ENCODE measurements around the gene AGAP1. TPM values are rescaled to one million over a fixed set of nuclear protein-coding genes. Genes with fewer than 3 reads are reported as not detected.

The AGAP1 gene
- total RNA-seq, 1 donor from 2014 or later, result 3.1 TPM

DNA sequence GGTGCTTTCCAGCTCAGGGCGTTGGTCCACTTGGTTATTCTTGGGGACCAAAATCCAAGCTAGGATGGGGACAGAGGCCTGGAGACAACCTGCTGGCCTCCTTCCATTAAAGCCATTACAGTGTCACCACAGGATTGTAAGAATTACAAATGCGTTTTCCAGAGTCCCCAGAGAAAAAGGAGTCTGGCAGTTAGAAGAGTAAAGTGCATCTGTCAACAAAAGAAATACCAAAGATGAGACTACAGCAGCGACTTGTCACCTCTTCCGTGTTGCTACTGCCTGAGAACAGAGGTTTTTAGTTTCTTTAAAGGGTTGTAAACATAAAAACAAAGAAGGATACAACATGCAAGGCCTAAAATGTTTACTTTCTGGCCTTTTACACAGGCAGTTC lies 235.7 kb downstream of the AGAP1 start:
- DNase-seq (ENCODE audit: low read depth in 2 of 2), result no peak

DNA sequence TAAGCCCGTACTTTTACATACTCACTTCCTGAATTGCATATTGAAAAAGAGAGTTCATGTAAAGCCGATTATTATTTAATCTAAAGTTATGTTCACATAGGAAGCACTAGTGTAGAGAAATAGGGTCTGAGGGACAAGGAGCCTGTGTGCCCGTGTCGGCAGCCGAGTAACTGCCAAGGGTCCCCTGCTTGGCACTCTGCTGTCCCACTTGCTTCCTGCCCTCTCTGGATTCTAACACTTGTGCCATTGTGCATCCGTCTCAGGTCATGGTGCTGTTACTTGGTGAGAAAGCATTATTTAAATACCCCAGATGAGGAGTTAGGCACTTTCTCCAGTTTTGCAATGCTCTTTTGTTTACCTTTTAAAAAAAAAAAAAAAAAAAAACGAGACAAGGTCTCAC lies 236.3 kb downstream of the AGAP1 start:
- no peak for DNase-seq (ENCODE audit: low read depth in 2 of 2)

DNA sequence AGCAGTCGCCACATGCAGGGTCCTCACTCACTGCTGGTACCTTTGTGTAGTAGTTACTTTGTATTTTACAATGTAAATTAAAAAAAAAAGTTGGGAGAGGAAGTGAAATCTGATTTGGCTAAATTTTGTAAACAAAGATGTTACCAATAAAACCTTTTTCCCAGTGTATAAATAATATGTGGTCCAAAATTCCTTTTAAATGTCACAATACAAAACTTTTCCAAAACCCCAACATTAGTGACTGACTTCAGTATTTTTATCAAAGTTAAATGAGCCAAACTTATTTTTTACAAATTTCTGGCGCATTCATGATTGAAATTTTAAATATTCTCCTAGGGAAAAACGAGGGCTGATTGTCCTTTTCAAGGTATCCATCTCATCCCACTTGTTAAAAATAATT lies 239.9 kb downstream of the AGAP1 start:
- no peak for DNase-seq (ENCODE audit: low read depth in 2 of 2)

DNA sequence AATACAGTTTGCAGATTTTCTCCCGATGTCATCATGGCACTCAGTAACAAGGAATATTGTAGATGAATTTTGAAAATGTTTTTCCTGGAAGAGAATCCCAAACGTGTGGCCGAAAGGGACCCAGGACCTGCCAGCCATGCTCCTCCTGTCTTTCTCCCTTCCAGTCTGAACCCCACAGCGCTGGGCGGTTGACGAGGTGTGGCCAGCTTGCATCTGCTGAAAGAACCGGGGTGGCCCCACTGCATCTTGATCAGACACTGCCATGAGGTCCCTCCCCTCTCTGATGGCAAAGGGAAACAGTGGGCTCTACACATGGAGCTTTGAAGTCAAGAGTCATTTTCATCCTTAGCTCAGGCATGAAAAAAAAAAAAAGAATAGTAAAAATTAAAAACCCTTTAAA lies 240.3 kb downstream of the AGAP1 start:
- no peak for DNase-seq (ENCODE audit: low read depth in 2 of 2)

DNA sequence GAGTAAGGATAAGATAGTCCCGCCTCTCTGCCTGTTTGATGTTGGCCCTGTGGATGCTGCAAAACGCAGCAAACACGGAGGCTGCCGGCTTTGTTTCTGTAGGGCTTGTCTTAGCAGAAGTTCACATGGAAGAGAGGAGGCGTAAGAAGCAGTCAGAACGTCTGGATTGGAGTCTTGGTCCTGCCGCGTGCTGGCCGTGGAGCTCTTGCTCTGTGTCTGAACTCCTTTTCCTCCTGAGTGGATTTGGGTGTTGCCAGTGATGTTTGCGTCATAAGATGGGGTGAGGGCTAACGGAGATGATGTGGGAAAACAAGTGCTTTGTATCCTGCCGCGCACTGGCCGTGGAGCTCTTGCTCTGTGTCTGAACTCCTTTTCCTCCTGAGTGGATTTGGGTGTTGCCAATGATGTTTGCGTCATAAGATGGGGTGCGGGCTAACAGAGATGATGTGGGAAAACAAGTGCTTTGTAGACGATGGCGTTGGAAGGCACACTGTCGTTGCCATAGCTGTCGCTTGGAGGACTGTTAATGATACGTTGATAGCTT lies 240.9 kb downstream of the AGAP1 start:
- DNase-seq (ENCODE audit: low read depth in 2 of 2), result no peak

DNA sequence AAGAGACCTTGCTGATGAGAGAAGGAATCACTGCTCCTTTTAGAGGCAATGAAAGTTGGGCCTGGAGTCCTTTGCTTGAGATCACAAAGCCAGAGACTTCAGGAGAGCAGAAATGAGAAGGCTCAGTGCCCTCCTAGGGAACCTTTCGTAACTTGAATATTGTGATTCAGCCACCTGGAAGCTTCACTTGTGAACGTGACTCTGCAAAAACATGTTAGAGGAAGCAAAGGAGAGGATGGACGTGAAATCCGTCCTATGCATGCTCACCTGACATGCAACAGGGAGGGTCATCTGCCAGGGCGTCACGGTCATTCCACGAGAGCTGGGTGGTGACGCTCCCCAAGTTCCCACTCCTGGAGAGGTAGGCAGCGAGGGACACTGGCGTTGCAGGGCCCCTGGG lies 243.6 kb downstream of the AGAP1 start:
- DNase-seq (ENCODE audit: low read depth in 2 of 2), result no peak

DNA sequence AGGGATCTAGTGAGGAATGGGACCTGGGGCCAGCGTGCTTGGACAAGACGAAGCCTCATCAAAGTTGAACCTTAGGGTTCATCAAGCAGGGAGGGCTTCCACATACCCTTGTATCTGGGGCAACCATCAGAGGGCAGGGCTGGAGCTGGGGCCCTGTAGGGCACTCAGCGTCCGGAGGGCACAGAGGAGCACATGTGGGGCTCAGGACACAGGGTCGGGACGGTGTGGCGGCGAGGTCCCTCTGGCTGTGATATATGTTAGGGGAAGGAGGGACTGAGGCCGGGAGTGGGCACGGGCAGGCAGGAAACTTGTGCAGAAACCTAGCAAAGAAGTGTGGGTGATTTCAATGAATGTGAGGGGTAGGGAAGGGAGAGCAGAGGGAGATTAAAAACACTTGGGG lies 244.0 kb downstream of the AGAP1 start:
- no peak for DNase-seq (ENCODE audit: low read depth in 2 of 2)

DNA sequence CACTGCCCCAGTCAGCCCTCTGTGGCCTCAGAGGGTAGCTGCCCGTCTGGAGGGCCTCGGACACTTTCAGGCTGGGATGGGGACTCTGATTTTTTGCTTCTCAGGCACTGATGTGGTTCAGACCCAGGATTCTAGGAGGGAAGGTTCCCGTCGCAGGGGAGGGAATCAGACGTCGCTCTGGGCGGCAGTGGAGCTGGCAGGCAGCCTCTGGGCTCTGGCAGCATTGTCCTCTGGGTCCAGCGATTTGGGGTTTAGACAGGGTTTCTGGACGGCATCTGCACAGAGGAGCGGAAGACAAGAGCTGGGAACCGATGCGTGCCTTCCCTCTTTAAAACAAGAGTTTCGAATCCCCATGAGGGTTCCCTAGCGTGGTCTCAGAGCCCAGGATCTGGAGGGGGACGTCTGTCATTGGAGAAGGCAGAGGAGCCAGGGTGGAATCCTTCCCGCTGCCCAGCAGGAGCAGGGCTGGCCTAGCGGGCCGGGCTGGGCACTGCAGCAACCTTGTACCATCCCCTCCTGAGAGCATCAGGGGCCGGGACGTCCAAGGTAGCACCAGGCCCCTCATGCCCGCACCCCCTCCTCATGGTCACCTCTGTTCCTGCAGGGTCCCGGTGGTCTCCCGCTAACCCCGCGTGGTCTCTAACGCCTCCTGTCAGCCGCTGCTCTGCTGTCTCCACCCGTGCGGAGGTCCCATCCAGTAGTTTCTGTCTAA lies 246.0 kb downstream of the AGAP1 start:
- no peak for DNase-seq (ENCODE audit: low read depth in 2 of 2)

DNA sequence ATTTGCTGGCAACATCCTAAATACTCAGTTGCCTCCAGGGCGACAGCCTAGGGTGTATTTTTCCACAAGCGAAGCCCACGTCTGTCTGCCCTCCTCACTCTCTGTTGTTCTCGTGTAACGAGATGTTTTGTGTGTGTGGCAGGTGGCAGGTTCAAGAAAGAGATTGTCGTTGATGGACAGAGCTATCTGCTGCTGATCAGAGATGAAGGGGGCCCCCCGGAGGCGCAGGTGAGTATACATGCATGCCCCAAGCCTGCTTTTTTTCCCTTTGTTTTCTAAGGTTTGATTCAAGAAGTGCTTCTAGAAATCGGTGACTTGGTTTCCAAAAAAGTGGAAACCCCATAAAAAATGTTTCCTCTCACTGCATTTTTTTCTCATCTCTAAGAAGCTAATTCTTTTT lies 247.0 kb downstream of the AGAP1 start:
- DNase-seq (ENCODE audit: low read depth in 2 of 2), result peak in 1 of 2 donors; percentile 23

DNA sequence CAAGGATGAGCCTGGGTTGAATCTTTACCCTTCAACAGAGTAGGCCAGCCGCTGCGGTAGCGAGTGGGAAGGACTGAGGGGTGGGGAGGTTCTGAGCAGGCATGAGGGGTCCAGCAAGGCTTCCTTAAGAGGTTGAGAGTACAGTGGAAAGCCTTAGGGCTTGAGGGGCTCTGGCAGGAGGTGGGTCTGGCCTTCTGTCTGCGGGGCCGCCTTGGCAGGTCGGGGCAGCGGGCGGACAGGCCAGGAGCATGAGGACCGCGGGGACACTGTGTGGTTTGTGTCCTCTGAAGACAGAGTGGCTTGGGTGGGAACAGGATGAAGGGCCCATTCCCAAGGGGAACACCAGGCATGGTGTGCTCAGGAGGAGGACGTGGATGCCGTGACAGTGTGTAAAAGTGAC lies 250.3 kb downstream of the AGAP1 start:
- no peak for DNase-seq (ENCODE audit: low read depth in 2 of 2)

DNA sequence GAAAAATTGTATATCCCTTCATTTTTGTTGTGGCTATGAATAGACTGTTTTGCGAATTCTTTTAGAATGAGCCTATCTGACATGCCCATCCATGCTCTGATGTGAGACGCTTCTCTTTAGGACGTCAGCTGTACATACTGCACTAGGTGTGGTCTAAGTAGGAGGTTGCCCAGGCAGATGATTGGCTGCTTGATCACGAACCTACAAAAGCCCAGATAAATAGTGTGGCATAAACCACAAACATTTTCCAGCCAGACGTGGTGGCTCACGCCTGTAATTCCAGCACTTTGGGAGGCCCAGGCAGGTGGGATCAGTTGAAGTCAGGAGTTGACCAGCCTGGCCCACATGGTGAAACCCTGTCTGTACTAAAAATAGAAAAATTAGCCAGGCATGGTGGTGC lies 251.8 kb downstream of the AGAP1 start:
- no peak for DNase-seq (ENCODE audit: low read depth in 2 of 2)

DNA sequence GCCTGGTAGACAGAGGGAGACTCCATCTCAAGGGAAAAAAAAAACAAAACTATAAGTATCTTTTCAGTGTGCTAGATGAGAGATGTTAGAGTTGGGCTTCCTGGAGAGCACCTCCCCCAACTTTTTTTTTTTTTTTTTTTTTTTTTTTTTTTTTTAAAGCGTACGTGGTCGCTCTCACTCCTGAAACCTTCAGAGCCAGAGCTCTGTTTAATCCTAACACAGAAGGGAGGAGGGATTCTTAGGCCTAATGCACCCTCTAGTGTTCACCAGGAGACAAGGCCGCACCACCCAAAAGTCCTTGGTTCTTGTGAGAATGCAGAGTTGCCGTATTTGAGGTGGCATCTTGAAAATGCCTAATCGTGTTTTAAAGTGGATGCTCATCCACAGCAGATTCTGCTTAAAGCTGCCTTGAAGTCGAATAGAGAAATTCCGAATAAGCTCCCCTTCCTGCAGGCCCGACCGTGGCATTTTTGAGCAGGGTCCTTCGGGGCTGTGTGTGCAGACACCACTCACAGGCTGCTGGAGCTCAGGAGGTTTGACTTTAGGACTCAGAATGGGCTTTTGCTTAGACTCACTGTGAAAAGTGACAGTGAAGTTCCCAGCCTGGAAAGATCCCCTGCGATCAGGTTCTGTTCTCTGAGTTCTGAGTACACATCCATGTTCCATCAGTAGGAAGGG lies 252.6 kb downstream of the AGAP1 start:
- DNase-seq (ENCODE audit: low read depth in 2 of 2), result peak; percentile 67 to 81

DNA sequence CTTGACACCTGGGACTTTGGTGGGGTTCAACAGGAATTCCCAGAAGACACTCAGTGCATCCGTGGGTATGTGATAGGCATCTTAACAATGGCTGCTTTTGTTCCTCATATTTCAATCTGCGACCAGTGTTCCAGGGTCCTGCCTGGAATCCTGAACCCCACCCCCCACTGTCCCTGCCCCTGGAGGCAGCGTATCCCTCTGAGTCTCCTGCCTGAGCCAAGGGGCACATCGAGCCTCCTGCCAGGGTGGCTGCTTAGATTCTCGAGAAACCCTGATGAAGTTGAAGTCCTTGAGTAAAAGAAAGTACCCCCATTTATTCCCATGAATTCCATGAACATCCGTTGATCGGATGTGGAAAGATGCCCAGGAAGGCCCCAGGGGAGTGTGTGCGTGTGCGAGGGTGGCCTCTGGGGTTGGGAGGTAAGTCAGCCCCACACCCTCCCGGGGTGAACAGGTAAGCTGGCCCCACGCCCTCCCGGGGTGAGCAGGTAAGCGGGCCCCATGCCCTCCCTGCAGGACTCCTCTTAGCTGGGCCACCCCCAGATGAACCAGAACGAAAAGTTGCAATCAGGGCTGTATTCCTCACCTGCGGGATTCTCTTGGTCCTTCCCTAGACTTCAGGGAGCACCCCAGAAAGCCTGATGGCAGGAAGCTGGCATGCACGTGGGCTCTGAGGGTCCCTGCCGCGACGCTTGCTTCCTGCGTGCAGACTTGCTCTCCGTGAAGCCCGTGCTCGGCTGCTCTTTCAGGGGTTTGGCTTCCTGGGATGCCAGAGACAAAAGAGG lies 253.3 kb downstream of the AGAP1 start:
- DNase-seq (ENCODE audit: low read depth in 2 of 2), result no peak

DNA sequence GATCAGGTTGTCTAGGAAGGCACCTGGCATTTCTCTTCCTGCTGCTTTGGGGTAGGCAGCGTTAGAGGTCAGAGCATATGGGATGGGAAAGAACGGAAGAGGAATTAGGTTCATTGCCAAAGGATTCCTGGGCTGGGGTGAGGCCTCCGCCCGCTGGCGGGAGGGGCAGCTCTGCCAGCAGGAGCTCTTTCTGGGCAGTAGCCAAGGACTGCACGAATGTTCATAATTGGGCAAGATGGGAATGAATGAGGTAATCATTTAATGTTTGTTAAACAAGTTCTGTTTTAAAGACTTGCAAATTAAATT lies 253.9 kb downstream of the AGAP1 start:
- no peak for DNase-seq (ENCODE audit: low read depth in 2 of 2)

DNA sequence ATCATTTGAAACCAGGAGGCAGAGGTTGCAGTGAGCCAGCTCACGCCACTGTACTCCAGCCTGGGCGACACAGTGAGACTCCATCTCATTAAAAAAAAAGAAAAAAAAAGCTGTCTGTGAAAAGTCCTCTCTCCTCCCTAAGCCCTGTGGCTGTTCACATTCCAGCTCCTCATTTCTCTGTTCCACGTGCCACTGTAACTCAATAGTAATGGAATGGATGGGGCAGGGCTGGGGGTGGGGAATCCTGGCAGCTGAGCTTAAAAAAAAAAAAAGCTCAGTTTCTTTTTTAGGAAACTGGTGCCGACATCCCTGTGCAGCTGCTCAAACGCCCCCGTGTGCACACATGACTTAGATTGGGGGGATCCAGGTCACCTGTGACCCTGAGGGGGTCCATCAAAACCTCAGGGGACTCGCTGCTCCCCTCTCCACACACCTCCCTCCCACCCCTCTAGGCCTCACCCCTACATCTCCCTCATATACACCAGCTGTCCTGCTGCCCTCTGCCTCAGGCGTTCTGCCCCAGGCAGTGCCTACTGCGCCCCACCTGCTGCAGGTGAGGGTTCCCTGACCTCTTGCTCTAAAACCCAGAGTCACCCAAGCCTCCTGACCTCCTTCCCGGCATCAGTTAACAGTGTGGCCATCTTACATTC lies 255.4 kb downstream of the AGAP1 start:
- DNase-seq (ENCODE audit: low read depth in 2 of 2), result no peak

DNA sequence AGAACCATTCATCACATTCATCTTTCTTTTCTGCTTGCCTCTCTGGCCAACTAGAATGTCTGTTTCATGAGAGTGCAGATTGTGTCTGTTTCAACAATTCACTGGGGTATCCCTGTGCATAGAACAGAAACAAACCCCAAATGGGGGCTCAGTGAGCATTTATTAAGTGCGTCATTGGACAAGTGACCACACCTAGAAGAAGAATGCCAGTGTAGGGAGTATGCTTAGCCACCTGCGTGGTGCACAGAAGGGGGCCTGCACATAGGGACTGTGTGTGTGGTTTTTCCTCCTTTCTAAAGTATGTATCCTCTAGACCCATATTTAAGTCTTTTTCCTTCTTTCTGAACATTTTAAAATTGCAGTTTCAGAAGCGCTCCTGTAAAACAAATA lies 255.9 kb downstream of the AGAP1 start:
- no peak for DNase-seq (ENCODE audit: low read depth in 2 of 2)

DNA sequence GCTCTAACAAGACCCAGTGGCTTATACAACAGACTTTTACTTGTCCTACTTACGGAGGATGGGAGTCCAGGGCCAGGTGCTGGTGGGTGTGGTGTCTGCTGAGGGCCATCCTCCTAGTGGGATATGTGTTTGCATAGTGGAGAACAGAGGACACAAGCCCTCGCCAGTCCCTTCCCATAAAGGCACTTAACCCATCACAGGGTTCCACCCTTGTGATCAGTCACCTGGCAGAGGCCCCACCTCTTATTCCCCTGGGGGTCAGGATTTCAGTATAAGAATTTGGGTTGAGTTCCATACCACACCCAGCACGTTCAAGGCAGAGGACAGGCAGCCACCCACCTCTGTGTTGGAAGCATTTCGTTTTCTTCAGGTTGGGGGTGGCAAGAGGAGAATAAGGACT lies 259.0 kb downstream of the AGAP1 start:
- DNase-seq (ENCODE audit: low read depth in 2 of 2), result no peak

DNA sequence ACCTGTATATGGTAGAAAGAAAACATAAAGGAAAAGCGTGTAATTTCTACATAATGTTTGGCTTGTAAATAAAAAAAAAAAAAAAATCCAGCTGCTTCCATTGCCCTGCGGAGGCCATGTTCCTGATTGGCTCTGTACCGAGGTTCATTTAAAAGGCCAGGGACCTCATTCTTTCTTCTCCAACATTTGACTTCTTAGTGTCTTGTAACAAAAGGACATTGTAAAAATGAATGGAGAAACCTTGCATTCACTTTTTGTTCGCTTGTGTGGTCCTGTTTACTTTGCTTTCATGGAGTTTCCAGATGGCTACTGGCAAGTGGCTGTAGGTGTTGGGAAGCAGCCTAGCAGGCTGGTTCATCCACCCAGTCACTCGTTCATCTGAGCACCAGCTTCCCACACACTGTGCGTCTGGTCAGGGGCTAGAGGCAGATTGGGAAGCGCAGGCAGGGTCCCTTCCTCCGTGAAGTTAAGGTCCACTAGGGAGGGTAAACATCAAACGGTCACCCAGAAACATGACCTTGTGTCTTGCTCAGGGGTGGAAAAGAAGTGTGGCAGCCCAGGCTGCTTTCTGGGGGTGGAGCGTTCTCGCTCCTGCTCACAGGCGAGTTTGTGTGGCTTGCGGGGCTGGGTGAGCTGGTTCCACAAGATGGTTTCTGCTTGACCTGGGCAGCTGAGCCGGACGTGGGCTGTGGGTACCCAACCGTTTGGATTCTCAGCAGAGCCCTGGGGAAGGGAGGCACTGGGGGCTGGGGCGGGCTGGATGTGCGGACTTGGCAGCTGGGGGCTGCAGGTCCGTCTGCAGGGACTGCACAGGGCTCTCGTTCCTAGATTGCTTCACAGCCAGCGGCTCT lies 260.7 kb downstream of the AGAP1 start:
- DNase-seq (ENCODE audit: low read depth in 2 of 2), result no peak

DNA sequence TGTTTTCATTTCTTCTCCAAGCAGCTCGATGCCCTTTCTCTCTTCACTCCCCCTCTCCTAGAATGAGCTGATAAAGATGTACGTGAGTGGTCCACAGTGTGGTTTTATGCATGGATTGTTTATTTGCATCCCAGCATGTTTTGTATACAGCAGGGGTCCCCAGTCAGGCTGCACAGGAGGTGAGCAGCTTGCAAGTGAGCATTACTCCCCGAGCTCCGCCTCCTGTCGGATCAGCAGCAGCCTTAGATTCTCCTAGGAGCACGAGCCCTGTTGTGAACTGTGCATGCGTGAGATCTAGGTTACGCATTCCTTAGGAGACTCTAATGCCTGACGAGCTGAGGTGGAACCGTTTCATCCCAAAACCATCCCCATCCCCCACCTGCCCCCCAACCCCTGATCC lies 262.6 kb downstream of the AGAP1 start:
- DNase-seq (ENCODE audit: low read depth in 2 of 2), result no peak

DNA sequence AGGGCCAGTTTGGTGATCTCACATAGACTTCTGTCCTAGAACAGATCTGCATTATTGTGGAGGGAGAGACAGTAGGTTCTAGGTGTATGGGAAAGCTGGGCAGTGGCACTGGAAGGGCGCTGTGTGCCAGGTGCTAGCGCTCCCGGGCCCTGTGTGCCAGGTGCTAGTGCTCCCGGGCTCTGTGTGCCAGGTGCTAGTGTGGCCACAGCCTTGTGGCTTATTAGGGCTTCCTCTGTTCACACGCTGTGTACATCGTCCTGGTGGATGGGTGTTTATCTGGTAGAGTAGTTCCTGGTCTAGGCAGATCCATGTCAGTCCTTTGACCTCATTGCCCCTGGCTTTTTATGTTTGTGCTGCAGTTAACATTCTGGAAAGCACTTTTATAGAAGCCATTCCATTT lies 263.4 kb downstream of the AGAP1 start:
- DNase-seq (ENCODE audit: low read depth in 2 of 2), result no peak

DNA sequence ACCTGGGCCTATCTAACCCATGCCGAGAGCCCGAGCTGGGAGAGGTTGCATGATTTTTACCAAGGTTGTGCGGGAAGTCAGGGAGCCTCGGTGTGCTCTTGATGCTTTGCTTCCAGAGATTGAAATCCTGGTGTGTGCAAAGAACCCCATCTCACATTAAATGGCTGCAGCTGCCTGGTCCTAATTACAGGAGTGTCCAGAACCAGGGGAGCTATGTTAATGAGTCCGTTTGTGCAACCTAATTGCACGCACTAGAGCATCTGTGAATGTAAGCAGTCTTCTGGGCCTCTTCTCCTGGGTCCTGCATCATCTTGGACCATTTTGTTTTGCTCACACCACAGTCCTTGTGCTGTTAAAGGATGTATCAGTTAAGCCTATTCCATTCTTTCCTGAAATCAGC lies 263.8 kb downstream of the AGAP1 start:
- no peak for DNase-seq (ENCODE audit: low read depth in 2 of 2)

Data from dermis microvascular lymphatic vessel endothelial cell (primary cell).